B cell (primary cell): ENCODE results near the gene LGALS7. TPM values are rescaled to one million over a fixed set of nuclear protein-coding genes. Genes with fewer than 3 reads are reported as not detected.

Experiments
- ATAC-seq: fragments of 200-7000 bp; cut with Tn5 transposase; one replicate; pipeline ENCODE4 v1.10.0; 2021; ENCODE audit warnings: low read depth, mild to moderate bottlenecking, moderate number of reproducible peaks, moderate library complexity
- CTCF ChIA-PET: fragments of 350-600 bp; sonication (Branson Sonifier 250); formaldehyde crosslinking; loops from one replicate; lab custom pipeline; 2021; ENCODE audit warnings: antibody characterized with exemption, inconsistent platforms; lab: Charles Lee
- POLR2A ChIA-PET: fragments of 350-600 bp; sonication (Branson Sonifier 250); formaldehyde crosslinking; loops from one replicate; lab custom pipeline; 2021; ENCODE audit warnings: antibody characterized with exemption; lab: Charles Lee
- DNase-seq: peaks from one replicate; pipeline ENCODE4 v3.0.0; 2013
- H2AFZ ChIP-seq: 2 replicates; pipeline ENCODE4 v1.6.1; 2012; ENCODE audit warnings: mild to moderate bottlenecking, low read depth, low read length; ENCODE audit not compliant: insufficient read depth, poor library complexity, severe bottlenecking
- H3K27ac ChIP-seq, 2 donors: 1 replicate in 1 of 2; 2 replicates in 1 of 2; pipeline ENCODE4 v1.5.1; 2012 to 2013; ENCODE audit warnings: low read length in 2 of 2, mild to moderate bottlenecking in 2 of 2, moderate library complexity in 1 of 2
- H3K27me3 ChIP-seq, 4 experiments: fragments of 200-600 bp in 1 of 4; sonication (generic) in 1 of 4; replicated peaks in 1 of 4; 1 replicate in 2 of 4; 2 replicates in 2 of 4; pipeline versions ENCODE4 v1.6.1 to v1.7.0; 2013 to 2016; ENCODE audit warnings: low read length in 3 of 4, mild to moderate bottlenecking in 2 of 4, mixed read lengths in 1 of 4, moderate library complexity in 1 of 4; ENCODE audit not compliant: insufficient read depth in 4 of 4, control insufficient read depth in 3 of 4; ENCODE audit errors: control extremely low read depth in 1 of 4
- H3K36me3 ChIP-seq, 2 experiments: replicated peaks in 1 of 2; 1 replicate in 1 of 2; 2 replicates in 1 of 2; pipeline versions ENCODE4 v1.6.1 to v1.7.1; 2013; ENCODE audit warnings: low read length in 1 of 2; ENCODE audit not compliant: insufficient read depth in 2 of 2, control insufficient read depth in 1 of 2; ENCODE audit errors: control extremely low read depth in 1 of 2, extremely low read depth in 1 of 2
- H3K4me1 ChIP-seq, 2 donors: fragments of 200-600 bp in 1 of 2; sonication (generic) in 1 of 2; 1 replicate in 1 of 2; 2 replicates in 1 of 2; pipeline versions ENCODE4 v1.5.1 to v1.6.1; 2013 to 2017; ENCODE audit warnings: low read length in 2 of 2; ENCODE audit not compliant: control insufficient read depth in 2 of 2, insufficient read depth in 2 of 2
- H3K4me2 ChIP-seq: replicated peaks from 2 replicates; pipeline ENCODE3; 2012; ENCODE audit warnings: mild to moderate bottlenecking, low read depth, low read length; ENCODE audit not compliant: poor library complexity, severe bottlenecking
- H3K4me3 ChIP-seq, 5 experiments: fragments of 200-600 bp in 1 of 5; sonication (generic) in 1 of 5; 1 replicate in 3 of 5; 2 replicates in 2 of 5; pipeline versions ENCODE4 v1.5.1 to v1.7.0; 2011 to 2016; ENCODE audit warnings: low read length in 4 of 5, mild to moderate bottlenecking in 4 of 5, low read depth in 2 of 5, control low read depth in 1 of 5, moderate library complexity in 1 of 5; ENCODE audit not compliant: insufficient read depth in 1 of 5; ENCODE audit errors: control extremely low read depth in 1 of 5, extremely low read depth in 1 of 5
- H3K79me2 ChIP-seq: fragments of 200-600 bp; sonication (generic); one replicate; pipeline ENCODE4 v1.6.0; 2016; ENCODE audit warnings: low read length; ENCODE audit not compliant: control insufficient read depth, insufficient read depth
- H3K9ac ChIP-seq: fragments of 200-600 bp; sonication (generic); 2 replicates; pipeline ENCODE4 v1.6.1; 2017; ENCODE audit warnings: mild to moderate bottlenecking, low read length, moderate library complexity
- H3K9me3 ChIP-seq, 3 donors: one replicate each; pipeline versions ENCODE4 v1.6.1 to v1.7.1; 2013; ENCODE audit warnings: low read length in 2 of 3; ENCODE audit not compliant: control insufficient read depth in 2 of 3, insufficient read depth in 1 of 3; ENCODE audit errors: control extremely low read depth in 1 of 3
- H4K20me1 ChIP-seq: 2 replicates; pipeline ENCODE4 v1.6.0; 2012; ENCODE audit warnings: mild to moderate bottlenecking, low read length; ENCODE audit not compliant: insufficient read depth, control insufficient read depth, poor library complexity, severe bottlenecking
- H3K27ac Mint-ChIP-seq: one replicate; pipeline ENCODE4 v1.8.0; 2021; ENCODE audit warnings: mixed read lengths
- H3K27me3 Mint-ChIP-seq: one replicate; pipeline ENCODE4 v1.8.0; 2021; ENCODE audit warnings: mixed read lengths
- H3K4me1 Mint-ChIP-seq: one replicate; pipeline ENCODE4 v1.8.0; 2021; ENCODE audit warnings: mixed read lengths
- H3K4me3 Mint-ChIP-seq: one replicate; pipeline ENCODE4 v1.8.0; 2021; ENCODE audit warnings: mixed read lengths
- H3K9me3 Mint-ChIP-seq: one replicate; pipeline ENCODE4 v1.8.0; 2022; ENCODE audit warnings: mixed read lengths; ENCODE audit not compliant: insufficient read depth
- CTCF ChIP-seq: fragments of 200-600 bp; IDR thresholded peaks from one replicate; pipeline ENCODE4 v1.8.0; 2022; ENCODE audit warnings: antibody characterized with exemption, mild to moderate bottlenecking
- EZH2 ChIP-seq: IDR thresholded peaks from 2 replicates; pipeline ENCODE4 v1.6.1; 2012; ENCODE audit warnings: borderline replicate concordance, low read depth, mild to moderate bottlenecking, moderate library complexity, low read length; ENCODE audit not compliant: insufficient read depth, poor library complexity, severe bottlenecking
- WGBS: methylation state at CpG from one replicate; pipeline ENCODE4 v1.1.5; 2013; ENCODE audit warnings: missing lambda C conversion rate; ENCODE audit not compliant: insufficient coverage; 5-methylcytosine and 5-hydroxymethylcytosine counted together
- intact Hi-C: fragments of 100-400 bp; cut with micrococcal nuclease; formaldehyde crosslinking; loops from one replicate; pipeline ENCODE4 v1.10.0; 2022
- polyA plus RNA-seq: library from polyadenylated mRNA; depleted of rRNA; stranded (reverse); fragments of >200 nt; gene quantifications from 2 replicates; pipeline ENCODE4 v1.2.3, GENCODE V29; 2012
- total RNA-seq, 2 donors: library from RNA; stranded (reverse); fragments of 120-200 nt in 1 of 2; gene quantifications; 1 replicate in 1 of 2; 2 replicates in 1 of 2; pipeline versions ENCODE4 v1.2.3 to v1.2.4, GENCODE V29; 2013 to 2022

LGALS7 gene
- total and polyA plus RNA-seq, 2 donors (not counting 1 experiment from before 2014, with no cell fraction given) = not detected

- Histone ChIP-seq H3K79me2 (peaks cover 3% of the 10 kb centered on the region), H3K27me3 (no peaks in the 10 kb centered on the region), H3K27ac (no peak overlapping the region), H3K4me2 (no peak overlapping the region), H3K4me3 (no peak overlapping the region), H2AFZ (no peak overlapping the region), H3K36me3 (peaks cover 0 to 47% of the 10 kb centered on the region in 2 experiments), H3K9ac (no peak overlapping the region), H3K9me3 (no peaks in the 10 kb centered on the region), H3K4me1 (peaks cover 8 to 14% of the 10 kb centered on the region in 2 donors), H4K20me1 (no peaks in the 10 kb centered on the region)
- ChIA-PET POLR2A (no interaction called here), CTCF (interaction anchor here (0.6 to 7.3 kb wide), 5 partner anchors 95 to 202 kb away, joined by 3 to 36 read pairs (median 3); partner anchors contain the start of genes MRPS12 and SARS2)
- DNase-seq (no peak), ATAC-seq (no peak)
- intact Hi-C loops = loop anchor here (1.0 kb wide), 2 partner anchors 158 to 201 kb away; partner anchors contain the start of genes MRPS12 and SARS2
- 94% methylated on average over 36 of the region's 37 CpGs for WGBS
- Mint-ChIP-seq H3K27ac (no peak overlapping the region), H3K9me3 (no peaks in the 10 kb centered on the region), H3K4me1 (peaks cover 13% of the 10 kb centered on the region), H3K4me3 (no peak overlapping the region), H3K27me3 (no peaks in the 10 kb centered on the region)
- no peak for TF ChIP-seq CTCF
- TF ChIP-seq EZH2 = no peak
These were observed 44.4 kb downstream of the LGALS7 start for GRCh38 chr19:38728752-38729541.
